ENCODE measurements around the gene CALML4.

The CALML4 gene

DNA sequence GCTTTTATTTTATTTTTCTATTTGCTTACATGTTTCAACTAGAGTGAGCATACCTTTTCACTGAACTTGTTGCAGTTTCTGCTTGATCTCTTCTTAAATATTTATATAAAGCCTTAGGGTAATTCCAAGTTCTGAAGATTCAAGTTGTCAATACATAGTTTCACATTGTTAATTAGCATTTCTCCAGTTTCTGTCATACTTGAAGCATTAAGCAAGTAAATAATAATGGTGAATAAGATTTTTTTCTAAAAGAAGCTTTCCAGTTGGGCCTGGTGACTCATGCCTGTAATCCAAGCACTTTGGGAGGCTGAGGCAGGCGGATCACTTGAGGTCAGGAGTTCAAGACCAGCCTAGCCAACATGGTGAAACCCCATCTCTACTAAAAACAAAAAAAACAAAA is 53.9 kb downstream of the CALML4 start:
- DNase-seq = no peak

DNA sequence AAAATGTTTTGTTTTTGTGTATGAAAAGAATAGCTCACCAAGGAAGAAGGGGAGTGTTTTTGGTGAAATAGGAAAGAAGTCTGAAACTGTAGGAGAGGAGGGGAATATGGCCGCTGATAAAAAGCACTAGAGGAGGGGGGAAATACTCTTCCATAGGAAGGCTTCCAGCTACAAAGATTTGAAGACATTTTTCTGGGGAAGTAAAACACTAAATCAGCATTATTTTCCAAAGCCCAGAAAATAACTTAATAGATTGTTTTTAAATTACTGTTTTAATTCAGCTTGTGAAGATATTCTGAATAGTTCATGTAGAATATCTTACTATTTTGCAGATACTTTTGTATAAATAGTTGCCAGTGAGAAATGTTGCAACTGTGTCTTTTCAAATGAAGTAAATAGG is 54.9 kb downstream of the CALML4 start:
- DNase-seq = no peak

DNA sequence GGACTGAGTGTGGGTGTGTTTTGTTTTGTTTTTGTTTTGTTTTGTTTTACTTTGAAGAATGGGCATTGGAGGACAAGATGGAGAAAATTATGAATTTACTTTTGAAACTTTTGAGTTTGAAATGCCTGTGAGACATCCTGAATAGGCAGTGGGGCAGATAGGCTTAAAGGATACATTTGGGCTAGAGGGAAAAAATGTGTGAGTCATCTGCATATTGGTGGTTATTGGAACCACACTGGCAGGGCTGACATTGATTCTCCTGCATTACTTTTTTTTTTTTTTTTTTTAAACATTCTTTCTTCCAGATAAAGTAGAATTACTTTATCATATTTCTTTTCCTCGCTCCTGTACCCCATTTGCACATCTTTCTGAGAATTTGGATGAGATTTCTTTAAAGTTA is 56.1 kb downstream of the CALML4 start:
- no peak for DNase-seq

DNA sequence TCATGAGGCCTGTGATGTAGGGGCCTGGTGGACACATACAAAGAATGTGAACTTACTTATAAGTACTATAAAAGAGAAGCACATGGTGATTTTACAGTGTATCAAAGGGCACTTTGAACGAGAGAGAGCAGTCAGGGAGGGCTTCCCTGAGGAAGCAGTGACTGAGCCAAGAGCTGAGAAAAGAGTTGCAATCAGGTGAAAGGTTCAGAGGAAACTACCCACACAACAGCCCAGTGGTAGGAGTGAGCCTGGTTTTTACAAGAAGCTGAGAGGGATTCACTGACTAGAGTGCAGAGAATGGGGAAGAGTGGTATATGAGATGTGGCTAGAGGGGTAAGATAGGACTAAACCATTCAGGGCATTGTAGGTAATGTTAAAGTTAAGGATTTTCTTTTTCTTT is 57.1 kb downstream of the CALML4 start:
- no peak for DNase-seq

DNA sequence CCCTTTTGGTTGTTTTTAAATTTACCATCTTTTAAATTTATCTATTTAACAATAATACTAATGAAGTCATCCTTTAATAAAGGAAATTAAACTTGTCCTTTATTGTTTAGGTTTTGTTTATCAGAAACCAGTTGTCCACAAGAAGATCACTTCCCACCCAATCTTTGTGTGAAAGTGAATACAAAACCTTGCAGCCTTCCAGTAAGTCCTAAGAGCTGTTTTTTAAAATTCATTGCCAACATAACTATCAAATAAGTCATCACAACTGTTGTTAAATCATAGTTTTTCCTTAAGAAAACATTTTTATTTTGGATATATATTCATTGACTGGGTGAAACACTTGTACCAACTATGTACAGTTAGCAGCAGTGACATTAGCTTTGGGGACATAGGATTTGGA is 59.4 kb downstream of the CALML4 start:
- DNase-seq = no peak

DNA sequence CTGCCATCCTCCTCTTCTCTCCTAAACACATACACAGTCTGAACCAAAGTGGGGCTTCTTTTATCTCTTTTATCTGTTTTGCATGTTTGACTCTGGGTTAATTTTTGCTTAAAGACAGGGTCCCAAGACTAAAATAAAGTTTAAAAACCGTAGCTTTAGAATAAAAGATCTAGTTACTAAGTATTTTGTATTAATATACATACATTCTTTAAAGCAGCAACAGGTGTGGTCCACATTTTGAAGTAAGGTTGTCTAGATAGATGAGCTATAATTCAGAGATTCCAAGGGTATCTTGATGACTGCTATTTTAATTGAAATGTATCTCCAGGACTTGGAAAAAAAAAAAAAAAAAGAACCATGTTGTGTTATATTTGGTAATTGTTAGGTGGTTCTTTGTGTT is 61.3 kb downstream of the CALML4 start:
- DNase-seq = no peak

DNA sequence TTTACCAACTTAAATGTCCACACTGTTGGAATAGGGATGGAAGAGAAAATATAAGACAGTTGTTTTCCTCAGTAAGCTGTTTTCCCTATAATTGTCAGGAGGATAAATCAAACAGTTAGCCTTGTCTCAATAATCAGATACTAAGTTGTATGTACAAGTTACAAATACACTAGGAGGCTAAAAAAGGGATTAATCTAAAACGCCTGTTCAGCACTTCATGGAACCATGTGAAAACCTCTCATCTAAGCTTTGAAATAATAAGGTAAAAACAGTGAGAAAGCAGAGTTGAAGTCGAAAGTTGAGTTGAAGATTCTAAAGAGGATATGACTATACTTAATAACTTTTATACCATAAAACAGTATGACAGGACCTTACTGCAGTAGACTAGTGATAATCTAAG is 62.0 kb downstream of the CALML4 start:
- DNase-seq = no peak
